ENCODE results near the gene ELOF1.
A peak's percentile ranks its signal among the peaks of the same experiment; 100 is the strongest.

GRCh38 chr19:11587302-11587974 lies 28.4 kb upstream of the ELOF1 start:
- no peak for TF ChIP-seq REST (IDR thresholded peaks at IDR 0.05; ENCODE audit: low read depth)
- TF ChIP-seq FOXM1 (IDR thresholded peaks at IDR 0.05; ENCODE audit: borderline replicate concordance, low read depth): no peak
- TF ChIP-seq USF1 (IDR thresholded peaks at IDR 0.05): no peak
- no peak for TF ChIP-seq TCF12 (IDR thresholded peaks at IDR 0.05; ENCODE audit: low read depth)
- no peak for TF ChIP-seq EP300 (IDR thresholded peaks at IDR 0.05; ENCODE audit: borderline replicate concordance)
- no peak for TF ChIP-seq ZBTB7A (IDR thresholded peaks at IDR 0.05; ENCODE audit: low read depth)
- no peak for TF ChIP-seq TAF1 (IDR thresholded peaks at IDR 0.05; ENCODE audit: low read depth)
- peak; percentile 86 for TF ChIP-seq RAD21 (IDR thresholded peaks at IDR 0.05; ENCODE audit: low read depth)
- no peak for TF ChIP-seq YY1 (IDR thresholded peaks at IDR 0.05; ENCODE audit: low read depth)
- TF ChIP-seq MAX (IDR thresholded peaks at IDR 0.05): no peak
- TF ChIP-seq CEBPB (IDR thresholded peaks at IDR 0.05): no peak

Measured in Ishikawa (cell line).